Neural cell (in vitro differentiated cells): ENCODE results near the gene ANKRD44. TPM values are rescaled to one million over a fixed set of nuclear protein-coding genes. Genes with fewer than 3 reads are reported as not detected.

Experiments
- H2AFZ ChIP-seq: fragments of 200-600, 300-800 bp; sonication (generic), shearing (Covaris generic); 2 replicates; pipeline ENCODE4 v1.6.0; 2014; ENCODE audit warnings: low read depth, mild to moderate bottlenecking, antibody characterized with exemption, low read length, moderate library complexity
- H3F3A ChIP-seq: fragments of 200-600 bp; shearing (Covaris generic); 2 replicates; pipeline ENCODE4 v1.6.1; 2016; ENCODE audit warnings: mild to moderate bottlenecking, moderate library complexity, mixed read lengths, antibody characterized with exemption, low read length; ENCODE audit not compliant: insufficient read depth, poor library complexity, severe bottlenecking
- H3K27ac ChIP-seq: fragments of 200-600, 300-800 bp; sonication (generic), shearing (Covaris generic); 2 replicates; pipeline ENCODE4 v1.5.1; 2014; ENCODE audit warnings: mild to moderate bottlenecking, low read length, moderate library complexity
- H3K27me3 ChIP-seq: fragments of 300-800, 200-600 bp; sonication (generic), shearing (Covaris generic); 2 replicates; pipeline ENCODE4 v1.6.0; 2014; ENCODE audit warnings: mild to moderate bottlenecking, low read depth, low read length, moderate library complexity; ENCODE audit not compliant: insufficient read depth
- H3K36me3 ChIP-seq: fragments of 300-800, 200-600 bp; sonication (generic), shearing (Covaris generic); 2 replicates; pipeline ENCODE4 v1.5.1; 2014; ENCODE audit warnings: mild to moderate bottlenecking, antibody characterized with exemption, low read length, moderate library complexity; ENCODE audit not compliant: insufficient read depth
- H3K4me2 ChIP-seq: fragments of 300-800, 200-600 bp; sonication (generic), shearing (Covaris generic); 2 replicates; pipeline ENCODE4 v1.6.0; 2014; ENCODE audit warnings: mild to moderate bottlenecking, low read length
- H3K4me3 ChIP-seq: fragments of 300-800, 200-600 bp; sonication (generic), shearing (Covaris generic); 2 replicates; pipeline ENCODE4 v1.5.1; 2014; ENCODE audit warnings: mild to moderate bottlenecking, low read length, moderate library complexity
- H3K79me2 ChIP-seq: fragments of 200-600 bp; shearing (Covaris generic); replicated peaks from 2 replicates; pipeline ENCODE4 v1.6.0; 2014; ENCODE audit warnings: mild to moderate bottlenecking, low read length, moderate library complexity; ENCODE audit not compliant: insufficient read depth
- H3K9ac ChIP-seq: fragments of 300-800, 200-600 bp; sonication (generic), shearing (Covaris generic); 2 replicates; pipeline ENCODE4 v1.6.1; 2016; ENCODE audit warnings: mild to moderate bottlenecking, low read length, mixed read lengths
- H3K9me2 ChIP-seq: fragments of 200-600 bp; shearing (Covaris generic); 2 replicates; pipeline ENCODE4 v1.6.1; 2016; ENCODE audit warnings: mild to moderate bottlenecking, low read length, mixed read lengths; ENCODE audit not compliant: insufficient read depth
- H3K9me3 ChIP-seq: fragments of 200-600, 300-800 bp; sonication (generic), shearing (Covaris generic); 2 replicates; pipeline ENCODE4 v1.6.1; 2016; ENCODE audit warnings: mild to moderate bottlenecking, mixed run types, low read length, moderate library complexity, mixed read lengths
- H4K20me1 ChIP-seq: fragments of 200-600 bp; shearing (Covaris generic); 2 replicates; pipeline ENCODE4 v1.6.1; 2016; ENCODE audit warnings: mild to moderate bottlenecking, mixed run types; ENCODE audit not compliant: insufficient read depth
- EP300 ChIP-seq: fragments of 450-650 bp; conservative IDR thresholded peaks from 2 replicates; pipeline ENCODE4 v1.6.1; 2014; ENCODE audit warnings: antibody characterized with exemption, mild to moderate bottlenecking, moderate library complexity; ENCODE audit not compliant: poor library complexity, severe bottlenecking
- EZH2 ChIP-seq: fragments of 200-600, 300-800 bp; shearing (Covaris generic), sonication (generic); IDR thresholded peaks from 2 replicates; pipeline ENCODE4 v1.6.1; 2014; ENCODE audit warnings: antibody characterized with exemption, low read length, borderline replicate concordance, mild to moderate bottlenecking; ENCODE audit not compliant: insufficient read depth, poor library complexity, severe bottlenecking
- MXI1 ChIP-seq: fragments of 450-650 bp; conservative IDR thresholded peaks from 2 replicates; pipeline ENCODE4 v1.6.1; 2014; ENCODE audit warnings: antibody characterized with exemption, mild to moderate bottlenecking; ENCODE audit not compliant: poor library complexity, severe bottlenecking
- POLR2AphosphoS5 ChIP-seq: IDR thresholded peaks from 2 replicates; pipeline ENCODE4 v1.6.1; 2012
- RAD21 ChIP-seq: fragments of 450-650 bp; conservative IDR thresholded peaks from 2 replicates; pipeline ENCODE4 v1.6.1; 2014; ENCODE audit warnings: antibody characterized with exemption, mild to moderate bottlenecking, moderate library complexity
- REST ChIP-seq: IDR thresholded peaks from 2 replicates; pipeline ENCODE4 v1.6.1; 2012; ENCODE audit warnings: borderline replicate concordance
- SMC3 ChIP-seq: fragments of 450-650 bp; conservative IDR thresholded peaks from 2 replicates; pipeline ENCODE4 v1.6.1; 2014; ENCODE audit warnings: antibody characterized with exemption, mild to moderate bottlenecking, moderate library complexity; ENCODE audit not compliant: poor library complexity
- TAF1 ChIP-seq: IDR thresholded peaks from 2 replicates; pipeline ENCODE4 v1.6.1; 2012; ENCODE audit warnings: low read depth
- polyA plus RNA-seq: library from polyadenylated mRNA; depleted of rRNA; stranded (reverse); fragments of >200 nt; gene quantifications from 2 replicates; pipeline ENCODE4 v1.2.3, GENCODE V29; 2014
- TF ChIP-seq, protein P1 (sequence below): fragments of 450-650 bp; IDR thresholded peaks from 2 replicates; pipeline ENCODE4 v1.5.1; 2014; ENCODE audit warnings: antibody characterized with exemption, mild to moderate bottlenecking, moderate library complexity; ENCODE audit not compliant: poor library complexity, severe bottlenecking

Gene ANKRD44
- polyA plus RNA-seq, 1 donor from 2014 or later, result 94.3 TPM

GRCh38 chr2:196951973-196952372 is 358.6 kb downstream of the ANKRD44 start:
- H3K9ac ChIP-seq, result no peak overlapping the region
- no peaks in the 10 kb centered on the region for H4K20me1 ChIP-seq
- no peak overlapping the region for H3K4me2 ChIP-seq
- no peaks in the 10 kb centered on the region for H3K27me3 ChIP-seq
- H3K4me3 ChIP-seq, result no peak overlapping the region
- no peaks in the 10 kb centered on the region for H3K79me2 ChIP-seq
- H3K36me3 ChIP-seq, result no peaks in the 10 kb centered on the region
- TF ChIP-seq MXI1 (no peak), POLR2AphosphoS5 (no peak), REST (no peak), RAD21 (no peak), TAF1 (no peak), EP300 (no peak), EZH2 (no peak), SMC3 (no peak)
- TF ChIP-seq, protein P1, sequence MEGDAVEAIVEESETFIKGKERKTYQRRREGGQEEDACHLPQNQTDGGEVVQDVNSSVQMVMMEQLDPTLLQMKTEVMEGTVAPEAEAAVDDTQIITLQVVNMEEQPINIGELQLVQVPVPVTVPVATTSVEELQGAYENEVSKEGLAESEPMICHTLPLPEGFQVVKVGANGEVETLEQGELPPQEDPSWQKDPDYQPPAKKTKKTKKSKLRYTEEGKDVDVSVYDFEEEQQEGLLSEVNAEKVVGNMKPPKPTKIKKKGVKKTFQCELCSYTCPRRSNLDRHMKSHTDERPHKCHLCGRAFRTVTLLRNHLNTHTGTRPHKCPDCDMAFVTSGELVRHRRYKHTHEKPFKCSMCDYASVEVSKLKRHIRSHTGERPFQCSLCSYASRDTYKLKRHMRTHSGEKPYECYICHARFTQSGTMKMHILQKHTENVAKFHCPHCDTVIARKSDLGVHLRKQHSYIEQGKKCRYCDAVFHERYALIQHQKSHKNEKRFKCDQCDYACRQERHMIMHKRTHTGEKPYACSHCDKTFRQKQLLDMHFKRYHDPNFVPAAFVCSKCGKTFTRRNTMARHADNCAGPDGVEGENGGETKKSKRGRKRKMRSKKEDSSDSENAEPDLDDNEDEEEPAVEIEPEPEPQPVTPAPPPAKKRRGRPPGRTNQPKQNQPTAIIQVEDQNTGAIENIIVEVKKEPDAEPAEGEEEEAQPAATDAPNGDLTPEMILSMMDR, result no peak
- H3K9me2 ChIP-seq, result no peaks in the 10 kb centered on the region
- no peak overlapping the region for H3K27ac ChIP-seq
- no peaks in the 10 kb centered on the region for H3F3A ChIP-seq
- H2AFZ ChIP-seq, result no peak overlapping the region
- no peaks in the 10 kb centered on the region for H3K9me3 ChIP-seq

GRCh38 chr2:196949116-196949515 is 361.5 kb downstream of the ANKRD44 start:
- Histone ChIP-seq H2AFZ (no peak overlapping the region), H3F3A (no peaks in the 10 kb centered on the region), H3K9me3 (no peaks in the 10 kb centered on the region), H4K20me1 (no peaks in the 10 kb centered on the region), H3K79me2 (no peaks in the 10 kb centered on the region), H3K4me2 (no peak overlapping the region), H3K27me3 (no peaks in the 10 kb centered on the region), H3K4me3 (no peak overlapping the region), H3K36me3 (no peaks in the 10 kb centered on the region), H3K27ac (no peak overlapping the region), H3K9ac (no peak overlapping the region), H3K9me2 (no peaks in the 10 kb centered on the region)
- TF ChIP-seq SMC3 (no peak), RAD21 (no peak), REST (no peak), TAF1 (no peak), MXI1 (no peak), POLR2AphosphoS5 (no peak), EZH2 (no peak), EP300 (no peak)
- TF ChIP-seq, protein P1, result no peak
